Erythroblast (primary cell): Measurements from ENCODE around the gene RIN2.

Experiments used
- GATA1 ChIP-seq: IDR thresholded peaks from 2 replicates; pipeline ENCODE4 v1.6.1; 2011; ENCODE audit warnings: low read depth, mild to moderate bottlenecking, control low read depth, low read length, moderate library complexity
- POLR2A ChIP-seq: IDR thresholded peaks from 2 replicates; pipeline ENCODE4 v1.6.1; 2011; ENCODE audit warnings: mild to moderate bottlenecking, low read length

GRCh38 chr20:19767070-19767469 lies 9.0 kb downstream of the RIN2 start:
- TF ChIP-seq POLR2A (no peak), GATA1 (no peak)
